Measurements from ENCODE around the gene INMT.

The INMT gene

DNA sequence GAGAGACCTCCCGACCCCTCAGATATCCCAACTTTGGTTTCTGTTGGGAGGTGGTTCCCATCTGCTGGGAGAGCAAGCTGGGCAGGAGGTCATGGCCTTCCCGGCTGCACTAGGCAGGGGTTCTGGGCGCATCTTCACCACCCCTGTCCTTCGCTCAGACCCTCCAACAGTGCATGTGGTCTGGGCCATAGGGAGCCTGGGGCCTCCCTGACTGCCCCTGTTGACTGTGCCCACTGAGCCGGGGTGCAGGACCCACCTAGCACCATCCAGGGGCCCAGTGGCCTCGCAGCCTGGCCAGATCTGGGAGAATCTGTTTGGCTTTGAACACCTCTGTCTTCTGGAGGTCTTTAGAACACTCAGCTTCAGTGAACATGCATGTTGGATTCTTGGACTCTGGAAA, 18.7 kb upstream of the INMT start:
- no peak for TF ChIP-seq CTCF (conservative IDR thresholded peaks at IDR 0.05; ENCODE audit: low read depth, low read length)
- no peak overlapping the region for H3K4me3 ChIP-seq (ENCODE audit: low read depth, low read length)
- no peak for DNase-seq (ENCODE audit: low read depth)

- TF ChIP-seq CTCF (conservative IDR thresholded peaks at IDR 0.05; ENCODE audit: low read depth, low read length): no peak
- no peak overlapping the region for H3K4me3 ChIP-seq (ENCODE audit: low read depth, low read length)
- no peak for DNase-seq (ENCODE audit: low read depth)
Measured at GRCh38 chr7:30733691-30734090, 18.2 kb upstream of the INMT start.

GRCh38 chr7:30734497-30734896, 17.4 kb upstream of the INMT start:
- DNase-seq (ENCODE audit: low read depth): no peak
- H3K4me3 ChIP-seq (ENCODE audit: low read depth, low read length): no peak overlapping the region
- TF ChIP-seq CTCF (conservative IDR thresholded peaks at IDR 0.05; ENCODE audit: low read depth, low read length): no peak

GRCh38 chr7:30735631-30736030, 16.3 kb upstream of the INMT start:
- H3K4me3 ChIP-seq (ENCODE audit: low read depth, low read length): no peak overlapping the region
- no peak for DNase-seq (ENCODE audit: low read depth)
- TF ChIP-seq CTCF (conservative IDR thresholded peaks at IDR 0.05; ENCODE audit: low read depth, low read length): no peak

DNA sequence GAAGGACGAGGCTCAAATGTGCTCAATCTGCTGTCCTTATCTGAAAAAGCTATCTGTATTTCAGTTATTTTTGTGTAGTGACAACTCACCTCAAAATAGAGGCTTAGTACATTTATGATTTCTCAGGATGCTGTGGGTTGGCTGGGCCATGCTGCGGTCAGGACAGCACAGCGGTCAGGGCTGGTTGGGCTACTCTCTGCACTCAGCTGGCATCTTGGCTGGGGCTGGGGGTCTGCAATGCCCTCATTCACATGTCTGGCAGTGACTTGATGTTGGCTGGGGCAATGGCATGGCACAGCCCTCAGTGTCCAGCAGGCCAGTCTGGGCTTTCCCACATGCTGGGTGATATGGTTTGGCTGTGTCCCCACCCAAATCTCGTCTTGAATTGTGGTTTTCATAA, 15.6 kb upstream of the INMT start:
- H3K4me3 ChIP-seq (ENCODE audit: low read depth, low read length): no peak overlapping the region
- DNase-seq (ENCODE audit: low read depth): no peak
- no peak for TF ChIP-seq CTCF (conservative IDR thresholded peaks at IDR 0.05; ENCODE audit: low read depth, low read length)

DNA sequence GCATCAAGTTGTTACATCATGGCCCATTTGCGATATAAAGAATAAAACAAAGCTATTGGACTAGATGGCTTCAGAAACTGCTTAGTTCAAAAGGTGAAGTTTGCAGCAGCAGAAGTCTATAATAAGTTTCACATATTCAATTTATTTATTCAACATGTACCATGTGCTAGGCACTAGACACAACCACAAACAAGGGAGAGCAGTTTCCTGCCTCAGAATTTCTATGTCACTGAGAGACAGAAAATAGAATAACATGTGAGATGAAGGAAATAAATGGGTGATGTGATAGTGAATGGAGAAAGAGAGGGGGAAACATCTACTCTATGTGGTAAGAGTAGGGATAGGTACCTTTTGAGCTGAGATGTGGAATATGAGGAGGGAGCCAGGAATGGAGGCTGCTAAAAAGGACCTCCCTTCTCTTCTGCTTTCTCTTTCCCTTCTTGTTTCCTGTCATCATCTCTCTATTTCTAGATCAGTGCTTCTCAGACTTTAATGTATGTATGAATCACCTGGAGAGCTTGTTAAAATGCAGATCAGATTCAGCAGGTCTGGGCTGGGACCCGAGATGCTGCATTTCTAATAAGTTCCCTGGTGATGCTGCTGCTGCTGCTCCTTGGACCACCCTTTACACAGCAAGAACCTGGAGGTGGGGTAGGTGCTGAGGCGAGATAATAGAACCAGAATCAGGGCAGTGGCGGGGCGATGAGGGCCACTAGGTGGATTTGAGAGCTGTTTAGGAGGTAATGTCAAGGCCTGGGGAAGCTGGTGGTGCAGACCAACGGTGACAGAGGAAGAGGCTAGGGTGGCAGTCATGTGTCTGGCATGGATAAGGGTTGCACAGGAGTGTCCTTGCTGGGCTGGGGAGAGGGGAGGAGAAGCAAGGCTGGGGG, 13.7 kb upstream of the INMT start:
- no peak overlapping the region for H3K4me3 ChIP-seq (ENCODE audit: low read depth, low read length)
- no peak for DNase-seq (ENCODE audit: low read depth)
- no peak for TF ChIP-seq CTCF (conservative IDR thresholded peaks at IDR 0.05; ENCODE audit: low read depth, low read length)

- no peak for DNase-seq (ENCODE audit: low read depth)
- no peak for TF ChIP-seq CTCF (conservative IDR thresholded peaks at IDR 0.05; ENCODE audit: low read depth, low read length)
- no peak overlapping the region for H3K4me3 ChIP-seq (ENCODE audit: low read depth, low read length)
Measured at GRCh38 chr7:30739691-30740090, 12.2 kb upstream of the INMT start.

Data from choroid plexus epithelial cell (primary cell).